ENCODE data around the gene SLC15A2. TPM values are rescaled to one million over a fixed set of nuclear protein-coding genes. Genes with fewer than 3 reads are reported as not detected.
"Not testable (repeated sequence)": the region's sequence is repeated elsewhere in the genome, so short reads cannot be mapped to it uniquely, and the experiment has no call there.

Gene SLC15A2
- total RNA-seq, 1 donor from 2014 or later = 3.4 TPM

DNA sequence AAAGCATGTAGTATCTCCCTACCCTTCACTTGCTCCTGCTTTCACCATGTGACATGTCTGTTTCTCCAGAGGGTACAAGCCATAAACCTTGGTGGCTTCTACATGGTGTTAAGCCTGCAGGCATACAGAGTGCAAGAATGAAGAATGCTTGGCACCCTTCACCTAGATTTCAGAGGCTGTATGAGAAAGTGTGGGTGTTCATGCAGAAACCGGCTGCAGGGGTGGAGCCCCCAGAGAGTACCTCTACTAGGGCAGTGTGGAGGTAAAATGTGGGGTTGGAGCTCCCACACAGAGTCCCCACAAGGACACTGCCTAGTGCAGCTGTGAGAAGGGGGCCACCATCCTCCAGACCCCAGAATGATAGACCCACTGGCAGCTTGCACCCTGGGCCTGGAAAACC lies 32.2 kb downstream of the SLC15A2 start:
- peaks cover 2% of the 10 kb centered on the region for H3K4me1 Mint-ChIP-seq
- peaks cover 7% of the 10 kb centered on the region for H3K27me3 Mint-ChIP-seq (ENCODE audit: low read depth)
- H3K4me3 Mint-ChIP-seq = no peak overlapping the region
- no peak for DNase-seq (ENCODE audit: low spot score in 2 of 2, unreplicated experiment in 2 of 2)
- peaks cover 16% of the 10 kb centered on the region for H3K9me3 Mint-ChIP-seq
- TF ChIP-seq, protein P1, sequence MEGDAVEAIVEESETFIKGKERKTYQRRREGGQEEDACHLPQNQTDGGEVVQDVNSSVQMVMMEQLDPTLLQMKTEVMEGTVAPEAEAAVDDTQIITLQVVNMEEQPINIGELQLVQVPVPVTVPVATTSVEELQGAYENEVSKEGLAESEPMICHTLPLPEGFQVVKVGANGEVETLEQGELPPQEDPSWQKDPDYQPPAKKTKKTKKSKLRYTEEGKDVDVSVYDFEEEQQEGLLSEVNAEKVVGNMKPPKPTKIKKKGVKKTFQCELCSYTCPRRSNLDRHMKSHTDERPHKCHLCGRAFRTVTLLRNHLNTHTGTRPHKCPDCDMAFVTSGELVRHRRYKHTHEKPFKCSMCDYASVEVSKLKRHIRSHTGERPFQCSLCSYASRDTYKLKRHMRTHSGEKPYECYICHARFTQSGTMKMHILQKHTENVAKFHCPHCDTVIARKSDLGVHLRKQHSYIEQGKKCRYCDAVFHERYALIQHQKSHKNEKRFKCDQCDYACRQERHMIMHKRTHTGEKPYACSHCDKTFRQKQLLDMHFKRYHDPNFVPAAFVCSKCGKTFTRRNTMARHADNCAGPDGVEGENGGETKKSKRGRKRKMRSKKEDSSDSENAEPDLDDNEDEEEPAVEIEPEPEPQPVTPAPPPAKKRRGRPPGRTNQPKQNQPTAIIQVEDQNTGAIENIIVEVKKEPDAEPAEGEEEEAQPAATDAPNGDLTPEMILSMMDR (IDR thresholded peaks at IDR 0.05; ENCODE audit: unreplicated experiment) = no peak
- H3K27ac Mint-ChIP-seq = no peak overlapping the region
- peaks cover 4% of the 10 kb centered on the region for H3K36me3 Mint-ChIP-seq

- not testable (repeated sequence) for H3K27ac Mint-ChIP-seq
These were observed 44.1 kb downstream of the SLC15A2 start for GRCh38 chr3:121938141-121938855.

DNA sequence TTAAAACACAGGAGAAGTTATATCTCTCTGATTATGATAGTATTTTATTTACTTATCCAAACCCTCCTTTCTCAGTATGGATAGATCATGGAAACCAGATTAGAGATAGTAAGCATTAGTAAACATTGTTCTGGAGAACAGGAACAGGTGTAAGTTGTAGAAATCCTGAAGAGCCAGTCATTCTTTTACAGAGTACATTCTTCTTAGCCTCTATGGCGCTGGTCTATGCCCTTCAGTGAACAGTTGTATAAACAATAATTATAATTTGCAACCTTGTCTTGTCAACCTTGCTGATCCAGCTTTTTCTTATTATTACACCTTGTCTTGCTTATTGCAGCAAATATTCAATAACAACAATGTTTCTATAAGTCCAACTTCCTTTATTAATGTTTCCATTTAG lies 47.4 kb downstream of the SLC15A2 start:
- Mint-ChIP-seq H3K4me3 (no peak overlapping the region), H3K27me3 (ENCODE audit: low read depth) (no peaks in the 10 kb centered on the region), H3K27ac (peak overlapping the region; percentile 85), H3K4me1 (peaks cover 33% of the 10 kb centered on the region), H3K36me3 (peaks cover 7% of the 10 kb centered on the region), H3K9me3 (no peaks in the 10 kb centered on the region)
- no peak for DNase-seq (ENCODE audit: low spot score in 2 of 2, unreplicated experiment in 2 of 2)
- TF ChIP-seq, protein P1 (IDR thresholded peaks at IDR 0.05; ENCODE audit: unreplicated experiment) = no peak

More at GRCh38 chr3:121938141-121938855, 44.1 kb downstream of the SLC15A2 start:
- not testable (repeated sequence) for DNase-seq (ENCODE audit: low spot score in 2 of 2, unreplicated experiment in 2 of 2); H3K4me3 Mint-ChIP-seq; H3K9me3 Mint-ChIP-seq; H3K36me3 Mint-ChIP-seq; H3K27me3 Mint-ChIP-seq (ENCODE audit: low read depth)
- peaks cover 32% of the 10 kb centered on the region for H3K4me1 Mint-ChIP-seq

GRCh38 chr3:121942116-121942786 lies 48.0 kb downstream of the SLC15A2 start:
- no peaks in the 10 kb centered on the region for H3K9me3 Mint-ChIP-seq
- H3K27me3 Mint-ChIP-seq (ENCODE audit: low read depth) = no peaks in the 10 kb centered on the region
- peaks cover 33% of the 10 kb centered on the region for H3K4me1 Mint-ChIP-seq
- H3K4me3 Mint-ChIP-seq = peak overlapping the region; percentile 20
- DNase-seq (ENCODE audit: low spot score in 2 of 2, unreplicated experiment in 2 of 2) = no peak
- H3K36me3 Mint-ChIP-seq = peaks cover 7% of the 10 kb centered on the region
- H3K27ac Mint-ChIP-seq = peak overlapping the region; percentile 85
- TF ChIP-seq, protein P1 (IDR thresholded peaks at IDR 0.05; ENCODE audit: unreplicated experiment) = no peak

GRCh38 chr3:121943431-121943830 lies 49.2 kb downstream of the SLC15A2 start:
- DNase-seq (ENCODE audit: low spot score in 2 of 2, unreplicated experiment in 2 of 2) = no peak
- H3K4me1 Mint-ChIP-seq = peaks cover 33% of the 10 kb centered on the region
- H3K27me3 Mint-ChIP-seq (ENCODE audit: low read depth) = no peaks in the 10 kb centered on the region
- H3K4me3 Mint-ChIP-seq = no peak overlapping the region
- peaks cover 6% of the 10 kb centered on the region for H3K36me3 Mint-ChIP-seq
- TF ChIP-seq, protein P1 (IDR thresholded peaks at IDR 0.05; ENCODE audit: unreplicated experiment) = no peak
- no peaks in the 10 kb centered on the region for H3K9me3 Mint-ChIP-seq
- H3K27ac Mint-ChIP-seq = peak overlapping the region; percentile 85

GRCh38 chr3:121948641-121949040 lies 54.4 kb downstream of the SLC15A2 start:
- no peaks in the 10 kb centered on the region for H3K4me1 Mint-ChIP-seq
- TF ChIP-seq, protein P1 (IDR thresholded peaks at IDR 0.05; ENCODE audit: unreplicated experiment) = no peak
- no peak overlapping the region for H3K4me3 Mint-ChIP-seq
- no peaks in the 10 kb centered on the region for H3K27me3 Mint-ChIP-seq (ENCODE audit: low read depth)
- peaks cover 20% of the 10 kb centered on the region for H3K9me3 Mint-ChIP-seq
- no peak overlapping the region for H3K27ac Mint-ChIP-seq
- peaks cover 2% of the 10 kb centered on the region for H3K36me3 Mint-ChIP-seq
- DNase-seq (ENCODE audit: low spot score in 2 of 2, unreplicated experiment in 2 of 2) = no peak
